CD4-positive, alpha-beta T cell treated with Interleukin-15 for 4 hours (primary cell): ENCODE data around the gene SH3TC1.

Experiments
- DNase-seq: peaks from one replicate; pipeline ENCODE4 v3.0.0-alpha.2; 2020; ENCODE audit warnings: low spot score

Gene SH3TC1

GRCh38 chr4:8244001-8244757 lies 45.1 kb downstream of the SH3TC1 start:
- DNase-seq: no peak

- DNase-seq: no peak
These were observed 45.9 kb downstream of the SH3TC1 start for GRCh38 chr4:8244931-8245460.

- DNase-seq: no peak
These were observed 47.1 kb downstream of the SH3TC1 start for GRCh38 chr4:8245884-8246833.

- DNase-seq: no peak
These were observed 48.2 kb downstream of the SH3TC1 start for GRCh38 chr4:8247047-8247930.

GRCh38 chr4:8248091-8248490 lies 49.0 kb downstream of the SH3TC1 start:
- DNase-seq: no peak

- DNase-seq: no peak
These were observed 51.1 kb downstream of the SH3TC1 start for GRCh38 chr4:8250227-8250626.

- DNase-seq: no peak
These were observed 51.5 kb downstream of the SH3TC1 start for GRCh38 chr4:8250637-8251036.

GRCh38 chr4:8251110-8251883 lies 52.2 kb downstream of the SH3TC1 start:
- DNase-seq: no peak

GRCh38 chr4:8252301-8253173 lies 53.4 kb downstream of the SH3TC1 start:
- no peak for DNase-seq

- DNase-seq: no peak
These were observed 55.0 kb downstream of the SH3TC1 start for GRCh38 chr4:8254076-8254475.

GRCh38 chr4:8255698-8256441 lies 56.8 kb downstream of the SH3TC1 start:
- DNase-seq: no peak

GRCh38 chr4:8257854-8258253 lies 58.8 kb downstream of the SH3TC1 start:
- DNase-seq: no peak

- no peak for DNase-seq
These were observed 59.6 kb downstream of the SH3TC1 start for GRCh38 chr4:8258552-8259212.

- DNase-seq: no peak
These were observed 60.8 kb downstream of the SH3TC1 start for GRCh38 chr4:8259743-8260430.

GRCh38 chr4:8260656-8261111 lies 61.6 kb downstream of the SH3TC1 start:
- DNase-seq: no peak

GRCh38 chr4:8261851-8262535 lies 62.9 kb downstream of the SH3TC1 start:
- DNase-seq: no peak

GRCh38 chr4:8262637-8263322 lies 63.7 kb downstream of the SH3TC1 start:
- no peak for DNase-seq
